Left renal cortex interstitium (tissue), 4 donors: ENCODE measurements around the gene IFTAP. TPM values are rescaled to one million over a fixed set of nuclear protein-coding genes. Genes with fewer than 3 reads are reported as not detected.
"Not testable (repeated sequence)": the region's sequence is repeated elsewhere in the genome, so short reads cannot be mapped to it uniquely, and the experiment has no call there.

Experiments
- DNase-seq, 4 donors: peaks; one replicate each; pipeline ENCODE4 v3.0.0-alpha.2; 2013; ENCODE audit warnings: low read depth in 4 of 4, low spot score in 2 of 4, missing footprints in 1 of 4
- polyA plus RNA-seq, 4 donors: library from polyadenylated mRNA; unstranded; fragments of 120-200 nt; gene quantifications; one replicate each; pipeline ENCODE4 v1.2.1, GENCODE V29; 2013; ENCODE audit not compliant: insufficient read length in 4 of 4

IFTAP gene
- polyA plus RNA-seq, 4 donors = 47.0 to 63.6 (median 55.9) TPM

DNA sequence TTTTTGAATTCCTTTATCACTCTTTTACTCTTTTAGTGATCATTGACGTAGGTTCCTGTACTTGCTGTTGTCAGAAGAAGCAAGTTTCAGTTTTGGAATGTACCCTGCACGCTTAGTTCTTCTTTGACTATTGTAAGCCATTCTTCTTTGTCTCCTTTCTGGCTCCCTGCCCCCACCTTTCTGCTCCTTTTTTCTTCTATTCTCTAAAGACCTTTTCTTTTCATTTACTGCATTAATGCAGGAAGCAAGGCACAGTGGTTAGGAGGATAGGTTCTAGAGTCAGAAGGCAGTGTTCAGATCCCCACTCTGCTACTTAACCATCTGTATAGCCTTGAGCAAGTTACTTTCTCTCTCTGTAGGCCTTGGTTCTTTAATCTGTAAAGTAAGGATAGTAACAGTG lies 37.5 kb downstream of the IFTAP start:
- DNase-seq = no peak

DNA sequence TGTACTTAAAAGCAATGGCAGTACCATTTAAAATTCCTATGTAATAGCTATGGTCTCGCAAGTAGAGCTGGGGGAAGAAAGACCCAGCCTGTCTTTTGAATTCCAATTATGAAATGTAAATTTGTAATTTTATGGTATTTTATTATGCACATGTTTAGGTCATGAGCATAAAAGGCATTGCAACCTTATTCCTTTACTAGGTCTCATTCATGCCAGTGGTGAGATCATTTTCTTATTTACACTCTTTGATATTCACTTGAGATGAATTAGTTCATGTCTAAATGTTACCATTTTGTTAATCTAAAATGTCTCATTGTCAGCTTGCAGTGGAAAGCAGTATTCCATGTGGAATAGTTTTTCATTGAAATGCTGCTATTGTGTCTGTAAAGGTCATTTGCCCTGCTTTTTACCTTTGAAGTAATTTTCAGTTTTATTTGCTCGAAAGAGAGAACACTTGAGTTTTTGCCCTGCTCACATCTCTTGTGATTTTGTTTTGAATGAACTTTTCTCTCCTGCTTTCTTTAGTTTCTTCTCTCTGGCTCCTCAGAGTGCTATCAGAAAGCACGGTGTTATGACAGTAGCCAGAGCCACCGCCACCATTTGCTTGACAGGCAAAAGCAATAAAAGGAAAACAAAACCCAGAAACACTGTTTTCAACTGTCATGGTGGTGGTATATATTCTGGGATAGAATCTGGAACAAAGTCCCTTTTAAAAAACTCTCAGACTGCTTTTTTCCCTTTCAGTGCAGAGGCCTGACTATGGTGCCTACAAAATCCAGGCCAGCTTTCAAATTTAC lies 41.0 kb downstream of the IFTAP start:
- DNase-seq = no peak

- no peak for DNase-seq
Measured at GRCh38 chr11:36638556-36638955, 44.3 kb downstream of the IFTAP start.

DNA sequence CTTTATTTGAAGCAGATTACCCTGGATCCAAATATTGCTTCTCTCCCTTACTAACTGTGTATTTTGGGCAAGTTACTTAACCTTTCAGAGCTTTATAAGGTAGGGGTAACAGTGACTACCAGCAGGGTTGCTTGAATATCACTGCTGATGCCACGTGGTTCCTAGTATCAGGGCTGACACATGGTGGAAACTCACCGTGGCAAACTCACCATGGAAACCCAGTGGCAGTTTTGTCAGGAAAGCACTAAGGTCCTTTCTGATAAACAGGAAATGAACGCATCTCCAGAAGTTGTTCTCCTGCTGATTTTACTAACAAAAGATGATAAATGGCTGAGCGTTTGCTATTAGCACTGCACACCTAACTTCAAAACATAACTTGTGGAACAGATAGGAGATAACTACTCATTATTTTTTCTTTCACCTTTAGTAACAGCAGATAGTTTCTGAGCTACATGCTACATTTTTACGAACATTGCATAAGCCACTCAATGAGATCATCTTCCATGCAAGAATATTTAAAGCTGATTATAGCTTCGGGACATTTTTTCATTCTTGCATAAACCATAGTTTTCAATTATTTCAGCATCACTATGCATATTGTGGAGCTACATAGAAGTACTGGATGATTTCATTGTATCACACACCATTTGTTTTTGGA lies 63.4 kb downstream of the IFTAP start:
- no peak for DNase-seq

GRCh38 chr11:36661359-36661758 lies 67.1 kb downstream of the IFTAP start:
- not testable (repeated sequence) for DNase-seq

GRCh38 chr11:36672815-36673450 lies 78.6 kb downstream of the IFTAP start:
- DNase-seq = no peak

- DNase-seq = not testable (repeated sequence)
Measured at GRCh38 chr11:36679547-36679946, 85.2 kb downstream of the IFTAP start.

DNA sequence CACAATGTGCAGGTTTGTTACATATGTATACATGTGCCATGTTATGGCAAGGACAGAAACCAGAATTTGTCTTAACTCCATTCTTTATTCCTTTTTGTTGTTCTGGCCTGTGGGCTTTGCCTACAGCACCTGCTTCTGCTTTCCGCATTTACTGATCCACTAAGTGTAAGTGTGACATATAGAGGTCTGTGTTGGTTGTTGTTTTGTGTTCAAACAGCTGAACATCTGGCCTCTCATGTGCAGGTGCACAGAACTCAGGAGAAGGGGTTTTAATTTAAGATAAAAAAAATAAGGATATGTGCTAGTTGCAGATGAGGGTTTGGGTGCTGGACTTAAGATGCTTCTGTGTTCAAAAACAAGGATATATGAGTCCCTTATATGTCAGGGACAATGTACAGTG lies 89.5 kb downstream of the IFTAP start:
- DNase-seq = no peak

DNA sequence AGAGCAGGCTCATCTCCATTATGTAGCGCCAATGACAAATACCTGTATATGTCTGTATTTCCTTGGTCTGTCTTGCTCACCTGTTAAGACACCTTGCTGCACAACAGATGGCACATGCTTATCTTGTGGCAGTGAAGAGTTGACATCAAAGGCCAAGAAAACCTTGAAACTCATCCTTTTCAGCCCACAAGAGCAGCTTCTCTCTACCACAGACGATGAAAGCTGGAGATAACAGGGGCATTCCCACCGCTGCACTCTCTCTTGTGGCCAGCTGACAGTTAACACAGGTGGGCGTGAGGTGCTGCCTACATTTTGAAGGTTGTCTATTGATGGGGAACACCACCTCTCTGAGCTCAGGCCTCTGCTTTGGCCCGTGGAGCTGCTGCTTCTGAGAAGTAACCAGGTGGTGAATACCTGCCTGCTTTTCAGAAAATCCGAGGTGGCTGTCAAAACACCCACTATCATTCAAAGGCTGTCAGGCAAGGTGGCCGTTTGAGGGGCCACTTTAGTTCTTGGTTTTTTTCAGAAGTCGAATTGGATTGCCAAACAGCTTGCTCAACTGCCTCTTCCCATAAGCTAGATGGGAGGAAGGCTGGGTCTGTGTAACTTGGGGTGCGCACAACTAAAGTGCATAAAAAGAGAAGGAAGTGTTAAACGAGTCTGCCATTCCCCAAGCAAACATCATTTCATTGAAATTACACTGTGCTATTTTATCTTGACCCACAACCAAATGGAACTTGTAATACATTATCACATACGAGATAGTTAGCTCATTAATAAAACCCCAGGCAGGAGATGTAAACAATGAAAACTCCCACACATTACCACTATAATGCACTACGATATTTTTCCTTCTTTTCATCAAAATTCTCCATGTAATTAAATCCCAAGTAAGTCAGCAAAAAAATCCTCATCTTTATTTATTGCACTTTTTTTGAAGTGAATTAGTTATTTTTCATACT lies 90.8 kb downstream of the IFTAP start:
- no peak for DNase-seq

DNA sequence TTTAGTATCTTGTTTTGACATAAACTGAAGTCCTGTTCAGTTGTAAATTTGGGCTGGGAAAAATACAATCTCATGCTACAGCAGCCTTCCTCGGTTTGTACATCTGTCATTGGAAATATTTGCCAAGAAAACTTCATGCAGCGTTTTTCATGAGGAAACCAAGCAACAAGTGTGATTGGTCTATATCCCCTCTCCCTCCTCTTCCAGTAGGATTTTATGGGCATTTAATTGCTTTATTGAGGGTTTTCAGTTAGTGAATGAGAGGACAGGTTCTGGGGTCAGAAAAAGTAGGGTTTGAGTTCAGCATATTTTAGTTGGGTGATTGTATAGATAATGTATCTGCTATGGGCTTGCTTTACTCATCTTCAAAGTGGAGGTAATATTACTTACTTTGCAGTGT lies 93.8 kb downstream of the IFTAP start:
- no peak for DNase-seq

GRCh38 chr11:36688571-36689291 lies 94.4 kb downstream of the IFTAP start:
- DNase-seq = no peak

- DNase-seq = no peak
Measured at GRCh38 chr11:36689442-36689841, 95.1 kb downstream of the IFTAP start.

DNA sequence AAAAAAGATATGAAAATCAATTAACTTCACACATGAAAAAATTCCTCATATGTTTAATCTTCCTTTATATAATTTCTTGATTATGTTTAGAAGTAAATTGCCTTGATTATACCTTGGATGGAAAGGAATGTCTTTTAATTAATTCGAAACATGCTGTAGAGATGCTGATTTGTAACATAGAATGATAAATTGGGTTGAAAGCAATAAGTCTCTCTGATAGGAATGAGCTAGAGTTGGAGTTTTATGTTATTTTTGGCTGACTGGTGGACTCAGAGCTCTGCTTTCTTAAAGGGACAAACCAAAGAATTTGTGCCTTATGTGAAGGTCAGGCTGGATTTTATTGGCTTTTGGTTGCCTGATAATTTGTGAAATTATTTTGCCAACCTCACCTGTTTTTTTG lies 98.4 kb downstream of the IFTAP start:
- DNase-seq = peak in 2 of 4 donors; percentile 23 to 24

DNA sequence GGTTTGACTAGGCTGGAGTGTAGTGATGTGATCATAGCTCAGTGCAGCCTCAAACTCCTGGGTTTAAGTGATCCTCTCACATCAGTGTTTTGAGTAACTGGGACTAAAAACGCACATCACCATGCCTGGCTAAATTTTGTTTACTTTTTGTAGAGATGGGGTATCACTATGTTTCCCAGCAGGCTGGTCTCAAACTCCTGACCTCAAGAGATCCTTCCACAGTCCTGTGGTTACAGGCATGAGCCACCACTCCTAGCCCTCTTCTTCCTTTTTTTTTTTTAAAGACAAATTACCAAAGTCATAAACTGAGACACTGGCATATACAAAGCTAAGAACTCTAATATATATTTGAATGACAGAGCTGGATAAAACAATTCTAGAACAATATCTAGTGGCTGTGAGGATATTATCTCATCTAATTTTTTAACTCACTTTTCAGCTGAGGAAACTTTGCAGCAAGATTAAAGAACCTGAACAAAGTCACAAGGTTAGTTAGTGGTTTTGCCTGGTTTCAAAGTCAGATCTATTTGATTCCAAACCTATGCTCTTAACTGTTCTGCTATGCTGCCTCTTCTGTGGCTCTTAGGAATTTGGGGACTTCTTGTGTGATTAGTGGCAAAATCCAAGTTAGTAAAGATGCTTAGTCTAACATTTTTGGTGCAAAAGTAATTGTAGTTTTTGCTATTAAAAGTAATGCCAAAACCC lies 99.0 kb downstream of the IFTAP start:
- no peak for DNase-seq

GRCh38 chr11:36695111-36695510 lies 100.8 kb downstream of the IFTAP start:
- DNase-seq = no peak

DNA sequence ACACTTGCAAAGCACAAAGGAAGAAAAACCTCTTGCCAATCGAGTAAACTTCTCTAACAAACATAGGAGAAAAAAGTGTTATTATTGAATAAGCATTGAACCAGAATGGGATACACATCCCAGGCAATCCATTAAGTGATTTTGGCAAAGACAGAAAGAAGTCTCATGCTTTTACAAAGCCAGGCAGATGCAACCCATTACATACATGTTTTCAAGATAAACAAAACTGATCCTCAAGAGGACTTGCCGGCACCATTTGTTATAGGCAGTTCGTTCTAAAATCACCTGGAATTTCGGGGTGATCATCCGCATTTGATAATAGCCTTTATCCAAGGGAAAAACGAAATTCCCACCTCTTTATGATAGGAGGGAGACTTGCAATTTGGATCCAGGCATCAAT lies 101.3 kb downstream of the IFTAP start:
- DNase-seq = no peak

DNA sequence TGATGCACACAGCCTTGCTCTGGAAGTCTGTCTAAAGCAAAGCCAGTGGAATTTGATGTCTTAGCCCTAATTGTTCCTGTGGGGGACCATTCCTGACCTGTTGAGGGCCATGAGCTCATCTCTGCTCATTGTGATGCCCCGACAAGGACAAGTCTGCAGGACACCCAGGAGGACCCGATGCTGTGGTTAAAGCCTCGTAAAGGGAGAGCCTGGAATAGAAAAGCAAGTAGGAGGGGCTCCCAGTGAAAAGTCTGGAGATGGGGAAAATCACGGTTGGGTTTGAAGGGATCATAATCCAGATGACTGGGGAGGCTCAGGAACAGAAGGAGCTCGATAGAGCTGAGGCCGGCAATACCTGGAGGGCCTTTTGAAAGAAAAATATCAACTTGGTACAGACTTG lies 102.2 kb downstream of the IFTAP start:
- DNase-seq = no peak

- no peak for DNase-seq
Measured at GRCh38 chr11:36699271-36699670, 105.0 kb downstream of the IFTAP start.

- no peak for DNase-seq
Measured at GRCh38 chr11:36700246-36700645, 105.9 kb downstream of the IFTAP start.
